ENCODE results near the gene ARFGEF2. TPM values are rescaled to one million over a fixed set of nuclear protein-coding genes. Genes with fewer than 3 reads are reported as not detected.
A peak's percentile ranks its signal among the peaks of the same experiment; 100 is the strongest.

The ARFGEF2 gene
- total RNA-seq (10 to 100 TPM; 22.1 to 27.3 (median 24.4) TPM), polyA plus RNA-seq (10 to 100 TPM; 11.4 to 28.2 (median 15.0) TPM)

DNA sequence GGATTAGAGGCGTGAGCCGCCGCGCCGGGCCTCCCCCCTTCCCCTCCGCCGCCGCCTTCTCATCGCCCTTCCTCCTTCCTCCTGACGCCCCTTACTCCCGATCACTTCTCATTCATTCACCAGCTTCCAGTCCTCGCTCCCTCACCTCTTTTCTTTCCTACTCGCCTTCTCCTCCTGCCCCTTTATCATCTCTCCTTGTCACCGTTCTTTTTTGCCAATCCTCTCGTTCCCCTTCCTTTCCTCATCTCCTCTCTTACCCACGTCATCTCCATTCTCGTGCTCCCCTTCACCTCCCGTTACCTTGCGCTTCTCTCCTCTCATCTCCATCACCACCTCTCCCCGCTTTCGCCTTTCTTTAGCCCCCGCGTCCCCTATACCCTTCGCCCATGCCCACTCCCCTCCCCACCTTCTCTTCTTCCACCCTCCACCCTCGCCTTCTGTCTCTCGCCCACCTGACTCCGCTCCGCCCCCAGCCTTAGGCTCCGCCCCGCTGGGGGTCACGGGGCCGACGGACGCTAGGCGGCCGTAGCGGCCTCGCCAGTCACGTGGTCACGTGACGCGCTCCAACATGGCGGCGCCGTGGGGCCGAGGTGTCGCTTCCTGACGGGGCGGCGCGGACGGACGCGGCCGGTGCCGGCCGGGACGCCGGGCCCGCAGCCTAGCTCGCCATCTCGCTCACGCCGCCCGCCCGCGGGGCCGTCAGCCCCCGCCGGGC is at the start of gene ARFGEF2:
Gene ARFGEF2, plus strand, starts transcription at position 544 of the 715 bp plus-strand sequence. CDS start 179 bp downstream, outside the sequence.
- 0 to 1% methylated on average over 70 of the region's 70 CpGs for WGBS, 2 donors
- Histone ChIP-seq H3K27ac (peak within 1 kb of the TSS; percentile 91 to 93 (median 92)), H3K4me3 (peak within 1 kb of the TSS; percentile 89 to 96 (median 92)), H3K9me3 (no peaks in the 10 kb centered on the region), H3K4me1 (peaks cover 0 to 38% (median 28%) of the 10 kb centered on the region in 4 donors), H3K36me3 (no peaks in the 10 kb centered on the region), H3K27me3 (no peaks in the 10 kb centered on the region)
- DNase-seq: peak; percentile 94
- TF ChIP-seq POLR2AphosphoS5 (IDR thresholded peaks at IDR 0.05) (peak; percentile 85 to 94 (median 90)), POLR2A (IDR thresholded peaks at IDR 0.05) (peak; percentile 79 to 96), EP300 (IDR thresholded peaks at IDR 0.05) (no peak)
- TF ChIP-seq, protein P1, sequence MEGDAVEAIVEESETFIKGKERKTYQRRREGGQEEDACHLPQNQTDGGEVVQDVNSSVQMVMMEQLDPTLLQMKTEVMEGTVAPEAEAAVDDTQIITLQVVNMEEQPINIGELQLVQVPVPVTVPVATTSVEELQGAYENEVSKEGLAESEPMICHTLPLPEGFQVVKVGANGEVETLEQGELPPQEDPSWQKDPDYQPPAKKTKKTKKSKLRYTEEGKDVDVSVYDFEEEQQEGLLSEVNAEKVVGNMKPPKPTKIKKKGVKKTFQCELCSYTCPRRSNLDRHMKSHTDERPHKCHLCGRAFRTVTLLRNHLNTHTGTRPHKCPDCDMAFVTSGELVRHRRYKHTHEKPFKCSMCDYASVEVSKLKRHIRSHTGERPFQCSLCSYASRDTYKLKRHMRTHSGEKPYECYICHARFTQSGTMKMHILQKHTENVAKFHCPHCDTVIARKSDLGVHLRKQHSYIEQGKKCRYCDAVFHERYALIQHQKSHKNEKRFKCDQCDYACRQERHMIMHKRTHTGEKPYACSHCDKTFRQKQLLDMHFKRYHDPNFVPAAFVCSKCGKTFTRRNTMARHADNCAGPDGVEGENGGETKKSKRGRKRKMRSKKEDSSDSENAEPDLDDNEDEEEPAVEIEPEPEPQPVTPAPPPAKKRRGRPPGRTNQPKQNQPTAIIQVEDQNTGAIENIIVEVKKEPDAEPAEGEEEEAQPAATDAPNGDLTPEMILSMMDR (IDR thresholded peaks at IDR 0.05): no peak
- intact Hi-C loops (cut with DNase I): no loop called here

DNA sequence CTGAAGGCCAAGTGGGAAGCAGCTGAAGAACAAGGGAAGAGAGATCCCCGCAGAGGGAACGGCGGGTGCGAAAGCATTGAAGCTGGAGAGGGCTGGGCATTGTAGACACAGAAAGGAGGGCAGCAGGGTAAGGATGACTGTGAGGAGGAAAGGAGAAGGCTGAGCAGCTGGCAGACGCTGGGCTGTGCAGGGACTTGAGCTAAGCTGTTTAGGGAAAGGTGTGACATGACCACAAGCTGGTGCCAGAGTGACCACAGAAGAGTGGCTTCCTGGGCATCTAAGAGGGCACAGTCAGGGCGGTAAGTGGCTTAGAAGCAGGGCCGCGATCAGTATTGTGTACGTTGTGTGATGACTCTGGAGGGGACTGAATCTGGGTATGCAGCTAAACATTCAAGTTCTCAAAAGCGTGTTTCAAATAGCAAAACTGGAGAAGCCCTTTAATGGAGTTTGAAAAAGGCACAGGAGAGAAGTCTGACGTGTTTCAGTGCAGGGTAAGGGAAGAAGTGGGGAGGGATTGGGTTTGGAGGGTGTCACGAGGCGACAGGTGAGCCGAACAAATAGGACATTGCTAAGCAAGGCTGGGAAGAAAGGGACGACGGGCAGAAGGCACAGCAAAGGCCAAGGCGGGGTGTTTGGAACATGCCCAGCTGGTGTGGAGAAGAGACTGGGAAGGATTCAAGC is 46.1 kb upstream of the ARFGEF2 start:
- Histone ChIP-seq H3K4me3 (no peak overlapping the region), H3K9me3 (no peaks in the 10 kb centered on the region), H3K27me3 (no peaks in the 10 kb centered on the region), H3K27ac (no peak overlapping the region), H3K4me1 (no peaks in the 10 kb centered on the region), H3K36me3 (no peaks in the 10 kb centered on the region)
- 79 to 81% methylated on average over 17 of the region's 17 CpGs for WGBS, 2 donors
- TF ChIP-seq POLR2AphosphoS5 (IDR thresholded peaks at IDR 0.05) (no peak), POLR2A (IDR thresholded peaks at IDR 0.05) (no peak)
- no peak for DNase-seq
- intact Hi-C loops (cut with DNase I): no loop called here

DNA sequence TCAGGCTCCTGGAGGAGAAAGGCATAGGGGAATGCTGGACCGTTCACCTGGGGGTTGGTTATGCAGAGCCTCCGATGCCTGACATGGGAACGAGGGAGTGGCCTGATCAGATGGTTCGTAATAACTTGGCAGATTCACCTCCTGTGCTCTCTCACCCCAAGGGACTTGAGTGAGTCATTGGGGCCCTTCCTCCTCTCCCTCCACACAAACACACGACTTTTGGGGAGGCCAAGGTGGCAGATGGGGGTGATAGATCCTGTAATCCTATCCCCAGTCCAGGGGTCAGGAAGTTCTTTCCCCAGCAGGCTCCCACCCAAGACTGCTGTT is 45.6 kb upstream of the ARFGEF2 start:
- intact Hi-C loops (cut with DNase I): no loop called here
- DNase-seq: no peak
- no peaks in the 10 kb centered on the region for H3K27me3 ChIP-seq
- 45 to 52% methylated on average over 5 of the region's 5 CpGs for WGBS, 2 donors
- no peaks in the 10 kb centered on the region for H3K36me3 ChIP-seq
- no peaks in the 10 kb centered on the region for H3K4me1 ChIP-seq
- H3K9me3 ChIP-seq: no peaks in the 10 kb centered on the region
- H3K27ac ChIP-seq: no peak overlapping the region
- TF ChIP-seq POLR2A (IDR thresholded peaks at IDR 0.05) (no peak), POLR2AphosphoS5 (IDR thresholded peaks at IDR 0.05) (no peak), EP300 (IDR thresholded peaks at IDR 0.05) (no peak)
- TF ChIP-seq, protein P1 (IDR thresholded peaks at IDR 0.05): no peak
- H3K4me3 ChIP-seq: no peak overlapping the region

DNA sequence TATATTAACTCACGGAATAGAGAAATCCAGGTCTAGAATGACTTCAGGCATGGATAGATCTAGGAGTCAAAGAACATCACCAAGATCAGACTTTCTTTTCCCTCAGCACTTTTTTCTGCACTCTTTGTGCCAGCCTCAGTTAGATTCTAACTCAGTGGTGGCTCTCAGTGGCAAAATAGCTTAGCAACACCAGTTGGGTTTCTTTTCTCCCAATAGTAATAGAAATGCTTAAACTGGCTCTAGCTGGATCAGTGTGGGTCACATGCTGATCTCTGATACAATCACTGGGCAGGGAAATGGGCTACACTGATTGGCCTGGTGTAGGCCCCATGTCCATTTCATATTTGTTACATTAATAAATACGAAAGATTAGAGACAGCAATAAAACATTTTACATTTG is 44.2 kb upstream of the ARFGEF2 start:
- no peak for TF ChIP-seq POLR2A (IDR thresholded peaks at IDR 0.05)
- TF ChIP-seq POLR2AphosphoS5 (IDR thresholded peaks at IDR 0.05): no peak
- TF ChIP-seq, protein P1 (IDR thresholded peaks at IDR 0.05): no peak
- no peak for TF ChIP-seq EP300 (IDR thresholded peaks at IDR 0.05)
- Histone ChIP-seq H3K27ac (no peak overlapping the region), H3K4me3 (no peak overlapping the region), H3K4me1 (no peaks in the 10 kb centered on the region), H3K9me3 (no peaks in the 10 kb centered on the region), H3K36me3 (no peaks in the 10 kb centered on the region), H3K27me3 (no peaks in the 10 kb centered on the region)
- WGBS, 2 donors: 44 to 73% methylated on average over 2 of the region's 2 CpGs
- DNase-seq: no peak
- intact Hi-C loops (cut with DNase I): no loop called here

DNA sequence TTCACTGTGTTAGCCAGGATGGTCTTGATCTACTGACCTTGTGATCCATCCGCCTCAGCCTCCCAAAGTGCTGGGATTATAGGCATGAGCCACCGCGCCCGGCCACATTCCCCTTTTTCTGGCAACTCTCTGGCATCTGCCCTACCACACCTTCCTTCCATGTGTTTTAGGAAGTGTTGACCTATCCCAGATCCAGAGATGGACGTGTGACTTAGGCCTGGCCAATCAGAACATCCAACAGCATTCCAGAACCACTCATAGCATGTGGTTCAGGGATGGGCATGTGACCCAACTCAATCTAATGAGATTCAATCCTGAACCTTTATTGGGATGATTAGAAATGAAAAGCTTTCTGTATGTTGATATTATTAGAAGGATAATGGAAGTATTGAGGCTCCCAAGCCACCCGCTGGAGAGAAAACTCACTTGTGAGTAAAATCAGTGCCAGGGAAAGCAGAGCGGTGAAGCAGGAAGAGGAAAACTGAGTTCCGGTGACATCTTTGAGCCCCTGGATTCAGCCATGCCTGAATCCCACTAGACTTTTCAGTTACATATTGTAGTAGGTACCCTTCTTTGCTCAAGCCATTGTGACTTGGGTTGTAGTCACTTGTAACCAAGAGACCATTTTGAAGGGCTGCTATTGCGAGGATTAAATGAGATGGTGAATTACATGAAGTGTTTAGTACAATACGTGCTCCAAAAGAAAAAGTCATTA is 42.8 kb upstream of the ARFGEF2 start:
- Histone ChIP-seq H3K4me3 (no peak overlapping the region), H3K9me3 (no peaks in the 10 kb centered on the region), H3K4me1 (no peaks in the 10 kb centered on the region), H3K27me3 (no peaks in the 10 kb centered on the region), H3K27ac (no peak overlapping the region), H3K36me3 (no peaks in the 10 kb centered on the region)
- TF ChIP-seq, protein P1 (IDR thresholded peaks at IDR 0.05): no peak
- TF ChIP-seq POLR2AphosphoS5 (IDR thresholded peaks at IDR 0.05): no peak
- intact Hi-C loops (cut with DNase I): no loop called here
- DNase-seq: no peak
- WGBS, 2 donors: 90 to 96% methylated on average over 10 of the region's 10 CpGs
